Lower leg skin (tissue), 4 donors: ENCODE results near the gene MS4A7. TPM values are rescaled to one million over a fixed set of nuclear protein-coding genes. Genes with fewer than 3 reads are reported as not detected.

Experiments
- total RNA-seq, 4 donors: library from RNA; depleted of rRNA; stranded (reverse); fragments of >200 nt; gene quantifications; one replicate each; pipeline ENCODE4 v1.1.0, GENCODE V29; 2016

The MS4A7 gene
- total RNA-seq, 4 donors from 2014 or later = 2.4 to 5.7 (median 2.8) TPM

Other genes with a start within 250 kb of the MS4A7 start
- 10 to 100 TPM in 3 of 4 donors, 1 to 10 TPM in 1; 4.1 to 22.2 (median 15.0) TPM for gene MS4A6A, start 195.4 kb upstream of the MS4A7 start, total RNA-seq
- 1 to 10 TPM in 3 of 4 donors, under 1 TPM in 1; 0.25 to 1.6 (median 1.4) TPM for gene MS4A4E, start 135.4 kb upstream of the MS4A7 start, total RNA-seq
- 1 to 10 TPM; 3.0 to 9.5 (median 6.2) TPM for gene MS4A4A, start 97.9 kb upstream of the MS4A7 start, total RNA-seq
- not detected for gene MS4A6E, start 51.3 kb upstream of the MS4A7 start, total RNA-seq
- gene MS4A14, start 17.9 kb downstream of the MS4A7 start, total RNA-seq = 1 to 10 TPM in 1 of 4 donors, under 1 TPM in 2, not detected in 1; 0.10 to 1.2 (median 0.38) TPM
- gene MS4A5, start 51.0 kb downstream of the MS4A7 start, total RNA-seq = not detected
- gene MS4A1, start 77.3 kb downstream of the MS4A7 start, total RNA-seq = under 1 TPM in 2 of 4 donors, not detected in 2; 0.27 to 0.72 TPM
- gene MS4A12, start 114.2 kb downstream of the MS4A7 start, total RNA-seq = not detected
- not detected for gene MS4A13, start 136.9 kb downstream of the MS4A7 start, total RNA-seq